GM18867 (cell line): ENCODE results near the gene SDC3.
"Not testable (repeated sequence)": the region's sequence is repeated elsewhere in the genome, so short reads cannot be mapped to it uniquely, and the experiment has no call there.

Source experiments
- ATAC-seq: cut with Tn5 transposase; IDR thresholded peaks from one replicate; pipeline ENCODE4 v1.9.1; 2021; ENCODE audit warnings: mild to moderate bottlenecking, moderate library complexity; ENCODE audit not compliant: unreplicated experiment

Gene SDC3, protein sequence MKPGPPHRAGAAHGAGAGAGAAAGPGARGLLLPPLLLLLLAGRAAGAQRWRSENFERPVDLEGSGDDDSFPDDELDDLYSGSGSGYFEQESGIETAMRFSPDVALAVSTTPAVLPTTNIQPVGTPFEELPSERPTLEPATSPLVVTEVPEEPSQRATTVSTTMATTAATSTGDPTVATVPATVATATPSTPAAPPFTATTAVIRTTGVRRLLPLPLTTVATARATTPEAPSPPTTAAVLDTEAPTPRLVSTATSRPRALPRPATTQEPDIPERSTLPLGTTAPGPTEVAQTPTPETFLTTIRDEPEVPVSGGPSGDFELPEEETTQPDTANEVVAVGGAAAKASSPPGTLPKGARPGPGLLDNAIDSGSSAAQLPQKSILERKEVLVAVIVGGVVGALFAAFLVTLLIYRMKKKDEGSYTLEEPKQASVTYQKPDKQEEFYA

DNA sequence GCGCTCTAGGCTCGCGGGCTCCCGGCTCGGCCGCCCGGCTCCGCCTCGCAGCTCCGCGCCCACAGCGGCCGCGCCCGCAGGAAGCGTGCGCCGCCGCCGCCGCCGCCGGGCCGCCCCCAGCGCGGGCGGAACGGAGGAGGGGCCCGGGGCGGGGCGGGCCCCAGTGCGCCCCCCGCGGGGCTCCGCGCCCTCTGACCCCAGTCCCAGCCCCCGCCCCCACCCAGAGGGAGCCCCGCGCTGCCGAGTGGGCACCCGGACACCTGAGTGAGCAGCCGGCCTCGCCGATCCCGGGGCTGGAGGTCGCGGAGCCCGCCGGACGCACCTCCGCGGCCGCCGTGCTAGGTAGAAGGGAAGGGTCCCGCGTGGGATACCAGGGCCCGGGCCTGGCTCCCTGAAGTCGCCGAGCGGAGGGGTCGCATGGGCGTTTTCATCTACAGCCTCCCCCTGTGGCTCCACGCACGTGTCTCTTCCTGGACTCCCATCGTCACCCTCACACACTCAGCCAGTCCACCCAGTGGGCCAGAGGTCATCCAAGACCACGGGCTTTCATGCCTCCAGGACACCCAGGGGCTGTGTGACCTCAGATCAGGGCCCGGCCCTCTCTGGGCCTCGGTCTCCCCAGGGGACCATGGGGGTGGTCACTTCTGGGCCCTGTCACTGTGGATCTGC, at the start of gene SDC3:
Gene SDC3, minus strand, starts transcription at position 63 of the 669 bp plus-strand sequence. CDS start 172 bp downstream, outside the sequence.
- ATAC-seq = no peak

DNA sequence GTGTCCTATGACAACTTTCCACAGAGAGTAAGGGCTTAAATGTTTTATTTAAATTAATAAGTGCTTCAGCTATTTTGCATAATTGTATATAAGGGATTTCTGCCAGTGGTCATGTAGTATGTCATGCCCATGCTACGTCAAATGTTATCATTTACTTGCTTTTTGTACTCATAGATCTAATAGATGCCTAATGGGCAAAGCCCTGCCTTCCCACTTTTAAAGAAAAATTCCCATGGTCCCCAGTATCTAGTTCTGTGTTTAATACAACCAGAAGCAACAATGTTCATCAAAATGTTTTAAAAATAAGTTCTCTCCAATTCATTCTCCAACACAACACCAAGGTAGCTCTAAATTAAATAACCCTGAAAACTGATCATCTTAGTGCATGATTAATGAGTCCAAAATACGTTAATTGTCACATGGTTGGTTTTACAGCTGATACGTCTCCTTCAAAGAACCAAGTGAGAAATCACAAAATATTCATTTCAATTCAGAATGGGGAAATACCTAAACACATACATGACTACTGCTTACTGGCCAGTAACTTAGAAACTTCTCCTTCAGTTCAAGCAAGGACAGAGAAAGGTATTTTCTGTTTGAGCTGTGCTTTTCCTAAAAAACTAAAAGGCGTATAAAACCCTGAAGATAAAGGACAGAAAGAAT, 49.1 kb upstream of the SDC3 start:
- no peak for ATAC-seq

DNA sequence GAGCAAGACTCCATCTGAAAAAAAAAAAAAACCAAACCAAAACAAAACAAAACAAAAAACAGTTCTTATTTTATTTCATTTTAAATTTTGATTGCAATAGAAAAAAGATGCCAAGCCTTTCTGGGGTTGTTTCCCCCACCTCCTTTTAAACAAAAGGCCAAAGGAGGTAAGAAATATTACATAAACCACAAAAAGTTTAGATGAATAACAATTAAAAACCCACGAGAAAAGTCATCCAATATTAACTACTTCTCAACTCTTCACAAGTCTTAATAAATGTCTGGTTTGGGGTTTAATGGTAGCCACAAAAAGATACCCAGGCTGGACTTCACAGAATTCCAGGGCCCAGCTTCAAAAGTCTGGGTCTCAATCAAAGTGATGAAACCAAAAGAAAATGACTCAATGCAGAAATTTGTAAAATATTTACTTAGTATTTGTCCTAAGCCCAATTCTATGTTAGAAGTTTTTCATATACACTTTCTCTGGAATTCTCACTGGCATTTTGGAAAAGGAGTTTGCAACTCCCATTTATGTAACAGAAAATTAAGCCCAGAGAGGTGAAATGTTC, 47.0 kb upstream of the SDC3 start:
- no peak for ATAC-seq

DNA sequence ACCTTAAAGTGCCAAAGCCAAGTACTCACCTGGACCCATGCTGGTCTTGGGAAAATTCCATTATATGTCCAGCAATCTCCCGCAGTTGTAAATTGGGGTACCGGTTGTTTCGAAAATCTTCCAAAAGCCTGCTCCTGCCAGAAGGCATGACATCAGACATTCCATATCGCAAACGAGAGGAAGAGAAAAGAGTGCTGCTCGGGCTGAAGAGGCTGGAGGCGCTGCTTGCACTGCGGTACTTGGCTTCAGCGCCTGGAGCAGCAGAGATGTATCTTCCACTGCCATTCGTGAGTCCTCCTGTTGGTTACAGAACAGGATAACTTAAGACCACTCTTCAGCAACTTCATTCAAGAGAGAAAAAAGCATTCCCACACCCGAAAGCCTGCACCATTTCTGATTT, 45.1 kb upstream of the SDC3 start:
- no peak for ATAC-seq

DNA sequence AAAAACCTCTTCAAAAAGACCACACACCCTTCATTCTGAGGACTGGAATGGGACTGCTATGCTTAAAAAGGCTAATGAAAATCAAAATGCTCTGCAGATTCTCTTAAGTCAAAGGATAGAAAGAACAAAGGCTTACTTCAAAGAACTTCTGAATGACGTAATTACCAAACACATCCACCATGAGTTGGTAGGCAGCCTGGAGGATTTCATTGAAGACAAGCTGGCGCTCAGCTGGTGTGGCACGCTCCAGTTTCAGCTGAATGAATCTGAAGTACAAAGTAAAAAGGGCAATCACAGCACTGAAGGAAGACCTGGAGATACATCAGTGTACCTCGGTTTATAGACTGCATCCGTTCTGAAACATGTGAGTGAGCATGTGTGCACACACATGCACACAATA, 43.5 kb upstream of the SDC3 start:
- ATAC-seq = no peak

DNA sequence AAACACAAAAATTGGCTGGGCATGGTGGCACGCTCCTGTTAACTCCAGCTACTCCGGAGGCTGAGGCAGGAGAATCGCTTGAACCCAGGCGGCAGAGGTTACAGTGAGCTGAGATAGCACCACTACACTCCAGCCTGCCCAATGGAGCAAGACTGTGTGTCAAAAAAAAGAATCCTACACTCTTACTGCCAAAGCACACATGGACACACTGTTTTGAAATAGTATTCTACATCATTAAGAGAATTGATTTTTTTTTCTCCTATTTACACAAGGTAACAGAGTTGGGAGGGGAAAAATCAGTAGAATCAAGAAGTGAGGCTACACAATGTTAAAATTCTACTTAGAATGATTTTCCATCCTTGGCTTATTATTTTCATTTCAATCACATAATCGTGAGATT, 42.1 kb upstream of the SDC3 start:
- no peak for ATAC-seq

DNA sequence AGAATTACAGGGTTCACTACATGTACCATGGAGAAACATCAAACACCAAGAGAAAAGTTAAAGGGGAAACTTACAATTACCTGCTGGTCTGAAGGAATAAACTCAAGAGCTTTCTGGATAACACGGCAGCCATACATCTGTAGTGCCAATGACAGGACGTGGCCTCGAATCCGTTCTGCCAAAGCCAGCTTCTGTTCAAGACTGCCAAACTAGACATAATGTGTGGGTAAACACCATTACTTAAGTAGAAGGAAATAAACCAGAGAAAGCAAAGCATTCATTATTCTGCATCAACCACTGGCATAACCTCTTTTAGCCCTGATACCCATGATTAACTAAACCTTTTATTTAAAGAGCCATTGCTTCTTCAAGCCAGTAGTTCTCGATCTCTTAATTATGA, 41.5 kb upstream of the SDC3 start:
- ATAC-seq = no peak

DNA sequence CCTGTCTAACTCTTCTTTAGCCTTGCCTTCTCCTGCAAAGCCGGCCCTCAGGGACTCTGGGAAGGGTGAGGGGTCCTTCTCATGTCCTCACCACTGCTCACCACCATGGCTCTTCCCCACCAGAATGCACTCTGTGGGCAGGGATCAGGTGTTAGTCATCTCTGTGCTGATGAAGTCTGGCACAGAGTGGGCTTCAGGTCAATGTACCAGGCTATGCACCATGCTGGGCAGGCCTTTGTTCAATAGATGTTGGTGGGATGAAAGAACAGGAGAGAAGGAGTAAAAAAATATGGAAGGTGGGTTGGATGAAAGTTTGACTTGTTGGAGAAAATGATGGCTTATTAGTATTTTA, 40.9 kb upstream of the SDC3 start:
- ATAC-seq = not testable (repeated sequence)

DNA sequence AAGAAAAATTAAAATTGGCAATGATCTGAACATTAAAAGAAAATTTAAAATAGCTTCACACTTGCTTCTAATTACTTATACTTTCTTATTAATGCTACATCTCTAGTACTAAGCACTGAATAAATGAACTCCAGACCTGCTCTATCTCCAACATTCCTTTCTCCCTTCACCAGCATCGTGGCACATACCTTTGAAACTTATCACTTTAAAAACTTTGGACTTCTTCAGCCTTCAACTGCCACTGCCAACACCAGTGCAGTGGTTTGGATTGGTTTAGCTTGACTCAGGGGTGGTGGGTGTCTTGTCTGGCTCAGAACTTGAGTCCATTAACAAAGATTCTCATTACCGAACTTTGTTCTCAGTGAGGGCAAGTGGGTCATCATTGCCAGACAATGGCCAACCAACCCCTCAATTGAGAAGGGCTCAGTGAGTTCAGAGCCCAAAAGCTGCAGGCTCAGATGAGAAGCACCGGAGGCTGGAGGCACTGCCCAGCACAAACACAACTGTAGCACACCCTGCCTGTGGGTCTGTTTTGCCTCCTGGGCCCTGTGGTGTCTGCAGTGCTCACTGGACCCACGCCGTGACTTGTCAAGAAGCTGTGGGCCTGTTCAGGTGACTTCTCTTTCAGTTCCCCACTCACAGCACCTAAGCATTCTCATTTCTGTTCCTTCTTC, 40.4 kb upstream of the SDC3 start:
- ATAC-seq = not testable (repeated sequence)

DNA sequence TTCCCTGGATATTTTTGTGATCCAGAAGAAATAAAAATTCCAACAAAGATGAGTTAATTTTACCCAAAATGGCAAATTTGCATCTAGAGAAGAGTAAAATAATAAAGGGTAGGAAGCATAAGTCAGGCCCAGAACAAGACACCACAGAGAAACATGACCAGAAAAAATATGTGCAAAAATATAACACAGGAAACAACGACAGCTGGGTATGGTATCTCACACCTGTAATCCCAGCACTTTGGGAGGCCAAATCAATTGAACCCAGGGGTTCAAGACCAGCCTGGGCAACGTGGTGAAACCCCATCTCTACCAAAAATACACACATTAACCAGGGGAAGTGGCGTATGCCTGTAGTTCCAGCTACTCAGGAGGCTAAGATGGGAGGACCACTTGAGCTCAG, 39.7 kb upstream of the SDC3 start:
- ATAC-seq = no peak

DNA sequence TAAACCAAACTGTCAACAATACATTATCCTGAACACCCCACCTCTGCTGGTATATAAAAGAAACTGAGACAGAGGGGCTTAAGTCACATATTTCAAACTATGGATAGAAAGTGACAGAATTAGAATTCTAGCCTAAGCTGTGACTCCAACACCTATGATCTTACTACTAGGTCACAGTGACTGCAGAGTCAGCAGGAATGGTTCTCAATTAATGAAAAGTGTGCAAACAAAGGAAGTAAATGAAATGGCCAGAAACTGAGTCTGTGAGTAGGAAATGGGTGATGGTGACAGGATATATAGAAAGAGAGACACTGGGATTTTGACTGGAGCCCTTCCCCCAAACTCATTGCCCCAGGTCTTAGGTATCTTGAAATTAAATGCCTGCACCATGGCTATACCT, 38.7 kb upstream of the SDC3 start:
- no peak for ATAC-seq

DNA sequence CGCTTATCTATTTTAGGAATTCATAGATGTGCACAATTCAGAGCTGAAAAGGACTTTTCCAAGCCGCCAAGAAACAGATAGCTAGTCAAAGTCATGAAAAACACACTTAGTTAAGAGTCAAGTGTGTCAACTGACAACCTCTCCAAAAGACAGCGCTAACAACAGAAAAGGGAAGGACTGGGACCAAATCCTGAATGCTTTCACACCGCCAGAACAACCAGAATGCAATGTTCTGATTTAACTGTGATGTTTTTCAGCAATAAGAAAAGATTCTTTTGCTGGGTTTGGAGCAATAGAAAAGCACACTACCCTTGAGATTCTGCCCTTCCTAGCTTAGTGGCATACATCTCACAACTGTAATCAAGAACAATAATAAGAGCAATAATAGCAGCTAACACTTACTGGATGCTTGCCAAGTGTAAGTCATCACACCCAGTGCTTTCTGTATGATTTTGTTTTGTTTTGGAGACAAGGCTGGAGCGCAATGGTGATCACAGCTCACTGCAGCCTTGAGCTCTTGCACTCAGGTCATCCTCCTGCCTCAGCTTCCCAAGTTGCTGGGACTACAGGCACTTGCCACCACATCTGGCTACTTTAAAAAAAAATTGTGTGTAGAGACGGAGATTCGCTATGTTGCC, 33.9 kb upstream of the SDC3 start:
- ATAC-seq = no peak

DNA sequence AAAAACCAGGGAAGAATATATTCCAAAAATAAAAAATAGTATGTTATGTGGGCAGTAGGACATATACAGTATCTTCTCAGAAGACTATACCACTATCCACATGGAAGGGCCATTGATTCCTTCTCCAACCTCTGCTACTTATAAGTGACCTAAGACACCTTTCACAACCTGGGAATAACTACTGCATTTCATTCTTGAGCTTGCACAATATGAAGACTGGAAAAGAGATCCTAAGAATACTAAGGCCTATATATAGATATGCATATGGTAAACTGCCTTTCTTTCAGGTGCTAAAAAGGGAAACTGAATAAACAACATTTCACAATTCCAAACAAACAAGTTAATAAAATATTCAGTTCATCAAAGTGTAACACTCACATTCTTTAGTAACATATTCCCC, 32.0 kb upstream of the SDC3 start:
- ATAC-seq = no peak

DNA sequence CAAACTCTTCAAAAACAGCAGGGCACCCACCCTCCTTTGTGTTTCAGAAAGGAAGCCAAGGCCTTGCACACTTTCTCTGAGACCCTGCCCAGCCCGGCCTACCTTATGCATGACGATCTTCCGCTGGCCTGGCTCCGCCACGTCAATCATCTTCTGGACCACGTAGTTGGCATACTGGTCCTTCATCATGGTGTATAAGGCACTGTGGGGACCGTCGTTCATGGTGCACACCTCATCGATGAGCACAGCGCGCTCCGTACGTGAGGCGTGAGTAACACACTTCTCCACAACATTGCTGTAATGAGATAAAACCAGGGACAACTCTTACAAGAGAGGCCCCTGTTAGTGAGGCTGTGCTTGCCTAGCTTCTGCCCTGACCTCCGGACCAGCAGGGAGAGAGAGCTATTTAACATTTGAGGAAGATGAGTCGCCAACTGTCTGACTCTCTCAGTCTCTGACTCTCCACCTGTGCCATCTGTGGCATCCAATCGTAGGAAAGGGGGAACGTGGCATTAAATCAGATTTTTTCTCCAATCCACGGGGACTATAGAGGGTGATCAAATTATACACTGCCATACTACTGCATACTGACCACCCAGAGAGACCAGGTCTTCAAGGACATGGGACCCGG, 28.1 kb upstream of the SDC3 start:
- ATAC-seq = no peak

DNA sequence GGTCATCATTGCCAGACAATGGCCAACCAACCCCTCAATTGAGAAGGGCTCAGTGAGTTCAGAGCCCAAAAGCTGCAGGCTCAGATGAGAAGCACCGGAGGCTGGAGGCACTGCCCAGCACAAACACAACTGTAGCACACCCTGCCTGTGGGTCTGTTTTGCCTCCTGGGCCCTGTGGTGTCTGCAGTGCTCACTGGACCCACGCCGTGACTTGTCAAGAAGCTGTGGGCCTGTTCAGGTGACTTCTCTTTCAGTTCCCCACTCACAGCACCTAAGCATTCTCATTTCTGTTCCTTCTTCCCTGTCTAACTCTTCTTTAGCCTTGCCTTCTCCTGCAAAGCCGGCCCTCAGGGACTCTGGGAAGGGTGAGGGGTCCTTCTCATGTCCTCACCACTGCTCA, 27.2 kb upstream of the SDC3 start:
- ATAC-seq = not testable (repeated sequence)

DNA sequence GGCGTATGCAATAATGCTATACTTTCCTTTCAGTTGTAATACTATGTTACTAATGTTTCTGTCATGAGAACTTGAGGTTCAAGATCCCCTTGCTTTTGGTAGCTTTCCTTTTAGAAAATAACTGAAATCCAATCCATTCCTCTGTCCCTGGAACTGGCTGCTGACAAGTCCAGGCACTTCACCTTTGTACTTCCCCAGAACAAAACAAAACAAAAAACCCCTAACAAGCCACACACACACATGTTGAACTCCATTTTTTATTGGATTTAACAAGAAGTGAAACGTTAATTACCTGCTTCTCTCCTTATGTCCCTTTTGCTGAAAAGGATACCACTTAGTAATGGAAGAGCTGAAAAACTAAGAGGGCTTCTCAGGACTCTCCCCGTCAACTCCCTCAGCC, 26.1 kb upstream of the SDC3 start:
- no peak for ATAC-seq

DNA sequence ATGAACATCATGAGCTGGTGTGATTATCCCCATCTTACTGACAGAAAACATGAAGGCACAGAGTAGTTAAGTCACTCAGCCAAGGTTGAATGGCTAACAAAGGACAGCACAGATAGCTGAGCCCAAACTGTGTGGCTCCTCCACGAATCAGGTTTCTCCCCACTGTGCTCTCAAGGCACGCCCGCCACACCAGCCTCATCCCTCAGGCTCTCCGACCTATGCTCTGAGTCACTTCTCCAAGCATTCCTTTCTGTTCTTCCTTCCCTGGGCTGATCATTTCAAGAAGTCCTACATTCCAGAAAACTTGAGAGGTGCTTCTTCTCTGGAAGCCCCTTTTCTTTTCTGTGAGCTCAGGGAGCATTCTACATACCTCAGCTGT, 25.3 kb upstream of the SDC3 start:
- no peak for ATAC-seq

DNA sequence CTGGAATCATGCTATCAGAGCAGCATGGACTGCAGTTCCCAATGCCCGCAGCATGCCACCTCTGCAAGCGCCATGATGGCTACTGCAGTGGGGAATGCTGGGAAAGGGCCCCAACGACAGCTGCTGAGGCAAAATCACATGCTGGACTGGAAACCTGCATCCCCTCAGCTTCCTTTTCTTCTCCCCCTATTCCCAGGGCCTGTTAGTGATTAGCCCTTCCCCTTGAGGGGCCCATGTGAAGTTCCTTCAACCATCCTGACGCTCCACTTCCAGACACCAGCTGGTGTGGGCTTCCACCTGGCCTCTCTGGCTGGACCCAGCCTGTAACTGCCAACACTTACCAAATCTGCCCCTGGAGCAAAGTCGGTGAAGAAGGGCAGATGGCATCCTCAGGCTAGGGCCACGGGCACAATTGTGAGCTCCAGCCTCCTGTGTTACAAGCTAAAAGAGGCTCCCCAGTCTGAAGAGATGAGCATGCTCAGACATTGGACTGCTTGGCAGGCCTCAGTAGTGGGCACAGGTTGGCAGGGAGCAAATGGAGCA, 22.1 kb upstream of the SDC3 start:
- ATAC-seq = no peak

DNA sequence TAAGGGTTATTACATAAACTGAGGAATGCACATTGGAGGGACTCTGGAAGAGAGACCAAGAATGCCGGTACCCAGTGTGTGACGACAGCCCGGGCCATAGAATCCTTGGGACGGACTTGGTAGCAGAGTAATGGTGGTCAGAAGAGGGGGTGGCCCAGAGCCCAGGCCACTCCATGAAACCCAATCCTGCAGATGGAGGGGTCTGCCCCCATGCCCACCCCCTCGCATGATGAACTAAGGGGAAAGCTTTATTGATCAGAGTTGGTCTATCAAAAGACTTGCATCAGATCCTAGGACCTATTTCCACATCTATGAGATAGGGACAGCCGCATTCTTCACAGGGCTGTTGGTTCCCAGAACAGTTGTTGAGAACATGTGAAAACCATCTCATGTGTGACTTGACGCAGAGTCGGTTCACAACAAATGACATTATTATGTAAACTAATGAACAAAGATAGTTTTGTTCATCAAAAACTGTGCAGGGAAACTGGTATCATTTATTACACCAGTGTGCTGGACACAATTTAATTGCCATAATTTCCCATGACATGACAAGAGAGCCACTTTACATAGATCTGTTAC, 21.5 kb upstream of the SDC3 start:
- ATAC-seq = no peak
